HG03095 (cell line): ENCODE measurements around the gene RPS23.
"Not testable (repeated sequence)": the region's sequence is repeated elsewhere in the genome, so short reads cannot be mapped to it uniquely, and the experiment has no call there.

Experiments used
- ATAC-seq: cut with Tn5 transposase; IDR thresholded peaks from one replicate; pipeline ENCODE4 v1.9.1; 2021; ENCODE audit warnings: moderate library complexity; ENCODE audit not compliant: unreplicated experiment

Gene RPS23

DNA sequence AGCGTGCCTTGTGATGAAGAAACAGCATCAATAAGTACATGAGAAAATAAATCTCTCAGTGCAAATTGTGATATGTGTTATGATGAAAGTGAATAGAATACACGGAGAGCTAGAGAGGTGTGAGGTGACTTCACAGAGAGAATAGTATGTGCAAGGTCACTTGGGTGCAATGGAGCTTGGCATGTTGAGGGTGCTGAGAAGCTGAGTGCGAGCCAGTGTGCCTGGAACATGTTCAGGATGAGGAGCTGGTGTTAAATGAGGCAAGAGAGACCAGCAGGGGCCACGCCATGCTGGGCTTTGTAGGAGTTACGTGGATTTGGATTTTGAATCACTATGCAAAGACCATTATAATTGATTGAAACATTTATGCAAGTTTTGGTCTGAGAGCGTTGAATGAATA lies 12.8 kb upstream of the RPS23 start:
- ATAC-seq, result no peak

DNA sequence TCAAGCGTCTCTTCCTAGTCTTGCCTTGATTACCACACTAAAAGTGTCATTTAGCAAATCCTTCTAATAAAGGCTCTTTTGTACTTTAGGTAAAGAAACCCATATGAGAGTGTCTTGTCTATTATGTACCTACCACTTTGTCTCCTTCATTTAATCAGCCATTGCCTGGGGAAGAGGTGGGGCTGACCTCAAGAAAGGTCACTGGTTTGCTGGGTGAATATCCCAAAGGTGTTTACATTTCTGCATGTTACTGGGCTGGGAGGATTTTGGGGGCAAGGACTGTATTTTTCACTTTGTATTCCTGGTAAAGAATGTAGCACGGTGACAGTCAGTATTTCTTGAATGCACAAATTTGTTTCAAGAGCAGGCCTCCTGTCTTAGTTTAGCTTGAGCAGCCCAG lies 11.9 kb upstream of the RPS23 start:
- ATAC-seq, result no peak

DNA sequence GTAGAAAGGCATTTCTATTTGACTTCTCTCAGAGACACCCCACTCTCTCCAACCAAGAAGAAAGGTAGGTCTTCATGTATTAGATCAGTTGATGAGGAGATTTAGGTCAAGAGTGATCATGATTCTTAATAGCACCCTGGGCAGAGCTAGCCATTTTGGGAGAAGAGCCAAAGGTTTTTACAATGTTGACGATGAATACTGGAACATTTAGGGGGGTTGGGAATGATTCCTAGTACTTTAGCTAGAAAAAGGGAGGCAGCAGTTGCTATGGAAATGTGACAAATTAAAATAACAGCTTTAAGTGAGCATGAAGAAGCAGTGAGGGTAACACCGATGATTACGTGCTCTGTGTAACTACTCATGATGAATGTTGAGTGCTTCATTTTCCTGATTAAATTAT lies 9.5 kb upstream of the RPS23 start:
- ATAC-seq, result no peak

DNA sequence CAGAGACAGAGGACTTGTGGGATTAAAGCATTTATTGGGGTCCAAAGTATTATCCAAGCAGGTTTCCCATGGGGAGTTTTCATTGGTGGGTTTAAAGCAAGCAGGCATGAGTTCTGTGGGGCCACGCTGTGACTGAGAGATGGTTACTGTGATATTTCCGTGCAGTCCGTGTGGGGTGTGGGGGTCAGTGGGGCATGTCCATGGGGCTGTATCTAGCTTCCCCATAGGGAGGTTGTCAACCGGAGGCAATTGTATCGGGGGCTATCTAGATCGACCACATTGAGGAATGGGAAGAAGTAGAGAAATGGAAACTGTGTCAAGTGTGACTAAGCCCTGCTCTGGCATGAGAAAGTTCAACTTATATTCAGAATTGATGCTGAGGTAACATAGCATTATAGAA lies 7.1 kb upstream of the RPS23 start:
- no peak for ATAC-seq

DNA sequence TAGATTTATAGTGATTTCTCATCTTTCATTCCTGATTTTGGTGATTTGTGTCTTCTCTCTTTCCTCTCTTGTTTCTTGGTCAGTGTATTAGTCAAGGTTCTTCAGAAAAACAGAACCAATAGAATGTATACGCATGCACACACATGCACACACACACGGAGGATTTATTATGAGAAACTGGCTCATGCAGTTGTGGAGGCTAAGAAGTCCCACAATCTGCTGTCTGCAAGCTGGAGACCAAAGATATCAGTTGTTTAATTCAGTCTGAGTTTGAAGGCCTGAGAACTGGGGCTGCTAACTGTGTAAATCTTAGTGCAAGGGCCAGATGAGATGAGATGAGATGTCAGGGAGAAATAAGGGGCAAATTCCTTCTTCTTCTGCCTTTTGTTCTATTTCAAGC lies 5.7 kb upstream of the RPS23 start:
- ATAC-seq, result no peak

DNA sequence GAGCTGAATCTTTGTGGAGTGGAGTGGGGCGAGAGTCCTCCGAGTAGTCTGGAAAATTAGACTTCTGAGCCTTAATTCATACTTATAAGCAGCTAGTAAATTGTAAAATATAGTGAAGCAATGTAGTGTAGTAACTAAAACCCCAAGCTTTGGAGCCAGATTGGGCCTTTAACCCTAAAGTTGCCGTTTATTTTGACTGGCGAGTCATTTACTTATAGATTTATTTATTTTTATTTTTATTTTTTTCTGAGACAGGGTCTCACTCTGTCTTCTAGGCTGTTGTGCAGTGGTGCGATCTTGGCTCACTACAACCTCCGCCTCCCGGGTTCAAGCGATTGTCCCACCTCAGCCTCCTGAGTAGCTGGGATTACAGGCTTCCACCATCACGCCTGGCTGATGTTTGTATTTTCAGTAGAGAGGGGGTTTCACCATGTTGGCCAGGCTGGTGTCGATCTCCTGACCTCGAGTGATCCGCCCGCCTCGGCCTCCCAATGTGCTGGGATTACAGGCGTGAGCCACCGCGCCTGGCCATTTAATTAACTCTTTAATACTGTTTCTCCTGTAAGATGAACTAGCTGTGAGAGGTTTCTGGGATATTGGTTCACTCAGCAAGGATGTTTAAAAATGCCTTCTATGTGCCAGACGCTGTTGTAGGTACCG lies 687 bp upstream of the RPS23 start:
- ATAC-seq, result no peak

DNA sequence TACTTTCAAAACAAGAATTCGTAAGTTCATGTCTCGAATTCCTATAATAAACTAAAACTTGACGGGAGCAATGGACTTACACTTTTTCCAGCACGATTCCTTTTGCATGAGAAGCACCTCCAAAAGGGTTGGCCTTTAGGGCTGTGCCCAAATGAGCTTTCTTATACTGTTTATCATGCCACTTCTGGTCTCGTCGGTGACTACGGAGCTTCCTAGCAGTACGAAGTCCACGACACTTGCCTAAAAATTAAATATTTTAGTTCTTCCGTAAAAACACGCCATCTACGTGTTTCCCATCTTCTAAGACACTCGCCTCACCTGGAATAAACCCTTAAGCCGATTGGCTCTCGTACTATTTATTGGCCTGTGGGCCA lies 554 bp downstream of the RPS23 start:
- ATAC-seq, result no peak

DNA sequence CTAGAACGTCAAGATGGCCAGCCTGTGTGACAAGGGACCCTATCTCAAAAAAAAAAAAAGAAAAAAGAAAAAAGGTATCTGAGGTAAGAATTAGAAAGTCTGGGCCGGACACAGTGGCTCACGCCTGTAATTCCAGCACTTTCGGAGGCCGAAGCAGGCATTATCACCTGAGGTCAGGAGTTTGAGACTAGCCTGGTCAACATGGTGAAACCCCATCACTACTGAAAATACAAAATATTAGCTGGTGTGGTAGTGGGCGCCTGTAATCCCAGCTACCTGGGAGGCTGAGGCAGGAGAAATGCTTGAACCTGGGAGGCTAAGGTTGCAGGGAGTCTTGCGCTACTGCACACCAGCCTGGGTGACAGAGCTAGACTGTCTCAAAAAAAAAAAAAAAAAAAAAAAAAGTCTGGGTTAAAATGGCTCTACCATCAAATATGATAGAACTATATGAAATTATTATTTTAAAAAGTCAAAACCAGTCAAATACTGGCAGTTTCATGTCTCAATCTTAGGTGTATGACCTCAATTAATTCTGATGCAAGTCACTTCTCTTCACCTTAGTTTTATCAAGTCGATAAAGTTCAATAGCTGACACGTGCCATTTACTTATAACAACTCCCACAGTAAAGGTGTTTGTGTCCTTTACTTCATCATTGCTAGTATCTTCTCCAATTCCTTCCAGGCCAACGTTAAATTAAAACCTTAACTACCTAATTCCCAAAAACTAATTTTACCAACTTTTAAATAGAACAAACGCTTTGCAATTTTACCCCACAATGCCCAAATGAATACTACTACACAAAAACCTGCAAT lies 1.1 kb downstream of the RPS23 start:
- no peak for ATAC-seq

DNA sequence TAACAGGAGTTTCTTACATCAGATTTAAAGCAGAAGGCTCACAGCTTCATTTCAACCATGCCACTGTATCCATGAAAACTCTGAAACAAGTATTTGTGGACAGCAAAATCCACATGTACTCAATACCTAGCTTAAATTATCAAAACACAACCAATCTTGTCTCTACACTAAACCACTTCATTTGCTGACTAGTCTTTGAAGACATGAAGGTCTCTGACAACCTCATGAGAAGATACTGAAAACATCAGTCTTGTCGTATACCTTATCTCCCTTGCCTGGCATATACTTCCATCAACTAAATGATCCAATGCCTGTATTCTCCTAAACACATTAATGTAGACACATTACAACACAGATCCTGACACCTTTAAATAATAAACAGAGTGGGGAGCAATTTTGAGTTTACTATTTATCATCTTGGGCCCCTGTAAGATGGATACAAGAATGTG lies 2.9 kb downstream of the RPS23 start:
- ATAC-seq, result no peak

DNA sequence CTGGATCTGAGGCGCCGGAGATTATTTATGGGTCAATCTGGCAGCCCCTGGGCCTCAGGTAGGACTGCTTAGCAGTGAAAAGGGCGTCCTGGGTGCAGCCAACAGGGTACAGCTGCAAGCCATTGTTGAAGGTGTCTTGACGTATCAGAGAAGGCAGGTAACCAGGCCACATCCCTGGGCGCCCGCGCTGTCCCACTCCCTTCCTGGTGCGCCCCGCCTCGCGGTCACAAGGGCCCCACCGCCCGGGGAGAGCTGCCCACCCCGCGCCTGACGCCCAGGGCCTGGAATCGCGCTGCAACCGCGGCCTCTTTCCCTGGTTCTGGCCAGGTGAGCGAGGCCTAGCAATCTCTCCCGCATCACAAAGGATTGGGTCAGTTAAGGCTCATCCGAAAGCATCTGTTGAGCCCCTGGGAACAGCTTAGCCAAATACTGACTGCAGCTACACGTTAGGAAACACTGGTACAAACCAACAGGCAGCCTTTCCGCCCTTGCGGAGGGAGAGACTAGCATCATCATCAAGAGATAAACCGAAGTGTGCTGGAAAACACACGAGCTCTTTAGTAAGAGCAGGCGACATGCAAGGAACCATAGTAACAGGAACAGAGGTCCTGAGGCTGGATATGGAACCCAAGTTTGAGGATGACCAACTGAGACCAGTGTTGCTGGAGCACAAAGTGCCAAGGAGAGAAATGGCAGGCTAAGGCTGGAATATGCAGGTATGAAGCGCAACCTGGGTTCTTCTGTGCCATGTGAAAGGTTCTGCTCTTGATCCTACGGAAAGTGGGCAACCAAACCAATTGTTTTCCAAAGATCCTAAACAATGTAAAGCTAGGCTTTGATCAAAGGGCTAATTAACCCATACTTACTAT lies 3.6 kb downstream of the RPS23 start:
- no peak for ATAC-seq

DNA sequence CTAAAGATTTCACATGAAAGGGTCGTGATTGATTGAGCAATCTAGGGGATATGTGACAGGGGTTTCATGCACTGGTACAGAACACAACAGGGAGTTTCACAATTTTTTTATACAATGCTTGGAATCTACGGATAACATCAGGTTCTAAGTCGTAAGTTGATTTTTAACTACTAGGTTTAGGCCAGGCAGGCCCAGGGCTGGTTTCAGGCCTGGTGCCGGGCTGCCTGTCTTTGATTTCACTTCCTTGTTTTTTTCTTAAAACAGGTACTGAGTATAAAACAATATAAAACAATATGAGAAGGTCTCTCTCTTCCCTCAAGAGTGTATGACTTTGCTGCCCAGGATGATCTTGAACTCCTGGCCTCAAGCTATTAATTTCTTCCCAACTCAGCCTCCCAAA lies 4.7 kb downstream of the RPS23 start:
- ATAC-seq, result not testable (repeated sequence)

DNA sequence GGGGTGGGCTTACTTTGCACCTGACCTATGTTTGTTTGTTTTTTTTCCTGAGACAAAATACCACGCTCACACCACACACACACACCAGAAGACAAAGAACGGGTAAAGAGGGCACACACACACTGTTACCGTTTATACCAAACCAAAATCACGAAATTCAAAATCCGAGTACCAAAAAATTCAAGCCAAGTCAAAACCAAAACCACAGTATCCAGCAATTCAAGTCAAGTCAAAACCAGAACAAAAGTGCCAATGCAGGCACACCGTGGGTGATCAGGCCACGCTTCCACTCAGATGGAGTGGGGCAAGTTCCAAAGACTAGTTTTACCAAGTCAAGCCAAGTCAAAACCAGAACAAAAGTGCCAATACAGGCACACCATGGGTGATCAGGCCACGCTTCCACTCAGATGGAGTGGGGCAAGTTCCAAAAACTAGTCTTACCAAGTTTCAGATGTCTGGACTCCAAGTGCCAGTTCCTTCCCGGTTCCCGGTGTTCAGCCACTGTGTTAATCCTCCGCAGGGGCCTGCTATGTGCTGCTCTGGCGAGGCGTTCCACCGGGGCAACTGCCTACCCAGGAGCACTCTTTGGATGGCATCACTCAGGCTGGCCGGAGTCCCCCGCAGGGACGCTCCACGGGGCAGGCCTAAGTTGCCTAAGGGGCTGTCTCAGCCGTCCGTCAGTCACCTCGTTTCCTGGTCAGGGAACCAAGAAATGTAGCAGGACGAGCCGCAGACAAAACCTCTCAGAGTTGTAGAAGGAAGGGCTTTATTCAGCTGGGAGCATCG lies 5.4 kb downstream of the RPS23 start:
- ATAC-seq, result not testable (repeated sequence)

DNA sequence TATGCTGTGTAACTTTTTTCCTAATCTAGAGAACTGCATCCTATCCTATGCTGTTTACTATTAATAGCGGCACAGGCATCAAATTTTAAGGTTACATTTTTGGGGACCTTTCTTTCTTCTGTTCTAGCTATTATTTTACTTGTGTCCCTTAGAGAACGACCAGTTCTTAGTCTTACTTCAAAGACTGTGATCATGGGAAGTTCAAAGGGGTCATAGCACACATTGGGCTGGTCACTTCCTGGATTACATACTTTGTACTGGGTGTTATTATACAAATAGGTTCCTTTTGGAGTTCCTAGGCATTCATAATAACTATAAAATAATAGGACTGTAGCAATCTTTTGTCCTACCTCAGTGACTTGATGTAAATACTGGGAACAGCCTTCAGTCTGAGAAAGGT lies 8.8 kb downstream of the RPS23 start:
- ATAC-seq, result not testable (repeated sequence)

DNA sequence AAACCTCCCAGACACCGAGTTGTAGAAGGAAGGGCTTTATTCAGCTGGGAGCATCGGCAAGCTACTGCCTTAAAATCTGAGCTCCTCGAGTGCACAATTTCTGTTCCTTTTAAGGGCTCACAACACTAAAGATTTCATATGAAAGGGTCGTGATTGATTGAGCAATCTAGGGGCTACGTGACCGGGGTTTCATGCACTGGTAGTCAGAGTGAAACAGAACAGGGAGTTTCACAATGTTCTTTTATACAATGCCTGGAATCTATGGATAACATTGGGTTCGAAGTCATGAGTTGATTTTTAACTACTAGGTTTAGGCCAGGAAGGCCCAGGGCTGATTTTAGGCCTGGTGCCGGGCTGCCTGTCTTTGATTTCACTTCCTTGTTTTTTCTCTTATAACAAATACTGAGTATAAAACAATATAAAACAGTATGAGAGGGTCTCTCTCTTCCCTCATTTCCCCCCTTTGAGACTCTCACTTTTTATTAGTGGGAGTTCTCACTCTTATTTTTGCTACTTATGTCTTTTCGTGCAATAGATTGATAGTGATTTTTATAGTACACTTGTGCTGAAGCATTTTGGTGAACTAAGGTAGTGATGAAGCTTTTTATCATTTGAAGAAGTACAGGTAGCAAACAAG lies 10.7 kb downstream of the RPS23 start:
- not testable (repeated sequence) for ATAC-seq

DNA sequence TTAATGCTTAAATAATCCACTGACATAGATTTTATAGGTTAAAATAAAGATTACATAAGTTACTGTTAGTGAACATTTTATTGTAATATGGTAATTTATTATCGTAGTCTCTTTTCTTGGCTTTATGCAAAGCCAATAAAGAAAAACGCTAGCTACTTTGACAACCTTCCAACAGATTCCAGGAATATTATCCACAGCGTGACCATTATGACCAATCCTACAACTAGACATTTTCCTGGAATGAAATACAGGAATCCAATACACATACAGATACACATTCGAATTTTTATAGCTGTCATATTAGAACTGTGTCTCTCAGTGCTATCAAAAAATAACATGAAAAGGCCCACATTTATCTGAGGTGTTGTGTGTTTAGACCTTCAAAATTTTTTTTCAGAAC lies 13.1 kb downstream of the RPS23 start:
- ATAC-seq, result no peak

DNA sequence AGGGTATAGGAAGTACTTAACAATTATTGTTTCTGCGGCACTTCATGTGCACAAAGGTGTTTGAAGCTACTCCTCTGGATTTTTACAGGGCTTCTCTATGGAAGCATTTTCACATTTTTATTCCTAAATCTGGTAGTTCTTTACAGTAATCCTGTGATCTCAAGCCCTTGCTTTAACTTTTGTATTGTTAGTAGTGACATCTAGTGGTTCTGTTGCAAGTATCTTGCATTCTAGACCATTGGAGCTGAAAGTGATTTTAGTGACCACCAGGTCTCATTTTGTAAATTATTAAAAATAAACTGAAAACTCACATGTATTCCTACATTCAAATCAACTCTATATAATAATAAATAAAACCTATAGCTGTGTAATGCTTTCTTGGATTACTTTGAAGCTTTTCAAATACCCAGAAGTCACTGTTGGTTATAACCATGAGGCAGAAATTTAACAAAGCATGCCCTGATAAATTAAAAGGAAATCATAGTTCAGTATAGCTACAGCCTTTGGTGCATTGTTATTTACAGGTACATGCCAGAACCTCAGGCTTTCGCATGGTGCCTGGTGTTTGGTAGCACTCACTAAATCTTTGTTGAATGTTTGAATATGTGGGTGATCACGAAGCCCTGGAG lies 18.9 kb downstream of the RPS23 start:
- ATAC-seq, result no peak

DNA sequence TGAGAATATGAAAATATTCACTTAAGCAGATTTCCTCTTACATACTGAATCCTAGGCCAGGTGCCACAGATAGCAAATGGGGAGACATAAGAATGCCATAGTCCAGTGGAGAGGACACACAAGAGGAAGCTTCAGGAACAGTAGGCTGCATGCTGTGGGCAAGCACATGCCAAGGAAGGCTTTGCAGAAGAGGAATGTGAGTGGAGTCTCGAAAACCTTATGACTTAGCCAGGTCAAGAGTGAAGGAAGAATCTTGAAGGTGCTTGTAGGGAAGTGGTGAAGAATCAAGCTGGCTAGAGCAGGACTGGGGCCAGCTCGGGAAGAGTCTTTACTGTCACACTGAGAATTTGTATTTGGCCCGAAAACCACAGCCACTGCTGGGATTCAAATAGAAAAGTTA lies 20.4 kb downstream of the RPS23 start:
- no peak for ATAC-seq

DNA sequence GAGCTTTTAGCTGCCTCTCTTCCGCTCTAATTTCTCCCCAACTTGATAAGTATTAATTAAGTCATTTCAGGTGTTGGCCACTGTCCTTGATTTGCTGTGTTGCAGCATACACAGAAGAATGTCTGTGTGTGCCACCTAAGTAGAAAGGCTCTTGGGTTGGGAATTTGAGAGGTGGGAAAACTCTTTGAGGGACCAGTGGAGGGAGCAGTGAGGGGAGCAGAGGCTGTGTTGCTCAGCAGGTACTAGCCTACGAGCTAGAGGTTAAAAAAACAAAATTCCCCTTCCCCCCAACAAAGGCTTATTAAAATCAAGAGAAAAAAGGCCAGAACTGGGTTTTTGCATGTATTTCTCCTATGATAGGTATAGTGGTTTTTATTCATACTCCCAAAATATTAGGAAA lies 20.9 kb downstream of the RPS23 start:
- ATAC-seq, result no peak

DNA sequence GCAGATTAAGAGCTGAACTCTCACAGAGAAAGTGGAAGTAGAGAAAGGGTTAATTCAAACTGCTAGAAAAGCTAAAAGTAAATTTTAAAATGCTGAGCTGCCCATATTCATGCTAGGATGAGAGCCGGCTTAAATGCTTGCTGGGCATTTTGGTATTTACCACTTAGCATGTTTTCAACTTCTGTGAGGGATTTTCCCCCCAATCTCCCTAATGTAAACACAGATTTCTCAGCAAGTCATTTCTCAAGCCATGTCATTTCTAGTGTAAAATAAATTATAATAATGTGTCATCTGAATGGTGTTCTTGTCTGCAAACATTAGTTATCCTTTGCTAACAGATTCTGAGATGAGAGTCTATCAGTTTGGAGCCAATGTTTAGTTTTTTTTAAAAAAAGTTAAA lies 22.3 kb downstream of the RPS23 start:
- ATAC-seq, result no peak

DNA sequence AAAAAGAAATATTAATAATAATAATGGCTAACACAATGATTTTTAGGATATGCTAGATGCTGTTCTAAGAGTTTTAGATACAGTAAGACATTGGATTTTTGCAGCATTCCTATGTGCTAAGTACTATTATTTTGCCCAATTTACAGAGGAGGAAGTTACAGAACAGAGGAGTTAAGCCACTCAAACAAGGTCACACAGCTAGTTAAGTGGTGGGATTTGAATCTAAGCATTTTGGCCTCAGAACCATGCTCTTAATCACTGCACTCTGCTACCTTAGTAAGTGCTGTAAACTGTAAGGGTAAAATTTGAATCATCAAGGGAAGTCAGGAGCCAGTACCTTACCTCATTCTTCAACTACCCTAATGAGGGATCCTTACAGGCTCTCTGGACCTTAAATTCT lies 25.4 kb downstream of the RPS23 start:
- ATAC-seq, result no peak
